Activated CD4-positive, alpha-beta memory T cell treated with anti-CD3 and anti-CD28 coated beads for 36 hours (primary cell): ENCODE data around the gene SLCO2A1. TPM values are rescaled to one million over a fixed set of nuclear protein-coding genes. Genes with fewer than 3 reads are reported as not detected.

Experiments used
- CTCF ChIA-PET: fragments of 350-600 bp; sonication (Branson Sonifier 250); formaldehyde crosslinking; loops from one replicate; lab custom pipeline; 2021; ENCODE audit warnings: antibody characterized with exemption, inconsistent platforms; lab: Charles Lee
- POLR2A ChIA-PET: fragments of 350-600 bp; sonication (Branson Sonifier 250); formaldehyde crosslinking; loops from one replicate; lab custom pipeline; 2021; ENCODE audit warnings: antibody characterized with exemption; lab: Charles Lee
- DNase-seq: peaks from one replicate; pipeline ENCODE4 v3.0.0-alpha.2; 2020
- H3K27ac Mint-ChIP-seq: one replicate; pipeline ENCODE4 v1.8.0; 2021; ENCODE audit warnings: mixed read lengths
- H3K27me3 Mint-ChIP-seq: one replicate; pipeline ENCODE4 v1.8.0; 2021; ENCODE audit warnings: mixed read lengths
- H3K36me3 Mint-ChIP-seq: one replicate; pipeline ENCODE4 v1.8.0; 2021; ENCODE audit warnings: mixed read lengths
- H3K4me1 Mint-ChIP-seq: one replicate; pipeline ENCODE4 v1.8.0; 2021; ENCODE audit warnings: low read depth, mixed read lengths
- H3K4me3 Mint-ChIP-seq: one replicate; pipeline ENCODE4 v1.8.0; 2021; ENCODE audit warnings: mild to moderate bottlenecking, mixed read lengths
- H3K9me3 Mint-ChIP-seq: one replicate; pipeline ENCODE4 v1.8.0; 2021; ENCODE audit warnings: mixed read lengths
- intact Hi-C: fragments of 100-400 bp; cut with micrococcal nuclease; formaldehyde crosslinking; loops from one replicate; pipeline ENCODE4 v1.15.1; 2023
- total RNA-seq, 2 experiments: library from RNA; stranded (reverse); gene quantifications; one replicate each; pipeline ENCODE4 v1.2.3, GENCODE V29; 2021

Gene SLCO2A1
- total RNA-seq, 2 experiments from 2014 or later, result not detected

- POLR2A ChIA-PET, result no interaction called here
- H3K27me3 Mint-ChIP-seq, result no peaks in the 10 kb centered on the region
Observed at GRCh38 chr3:134057654-134058110, 28.0 kb upstream of the SLCO2A1 start.

GRCh38 chr3:134057006-134057653, 27.4 kb upstream of the SLCO2A1 start:
- CTCF ChIA-PET, result interaction anchor here (0.6 kb wide), 1 partner anchor 110 kb away, joined by 3 read pairs; no protein-coding TSS in a partner anchor
- Mint-ChIP-seq H3K4me3 (no peak overlapping the region), H3K27me3 (no peaks in the 10 kb centered on the region), H3K36me3 (no peaks in the 10 kb centered on the region), H3K9me3 (no peaks in the 10 kb centered on the region), H3K27ac (no peak overlapping the region), H3K4me1 (peaks cover 2% of the 10 kb centered on the region)
- no peak for DNase-seq
- POLR2A ChIA-PET, result no interaction called here
- intact Hi-C loops, result no loop called here

More at GRCh38 chr3:134057654-134058110, 28.0 kb upstream of the SLCO2A1 start:
- CTCF ChIA-PET, result interaction anchor here (0.6 kb wide), 1 partner anchor 111 kb away, joined by 3 read pairs; no protein-coding TSS in a partner anchor
- peaks cover 2% of the 10 kb centered on the region for H3K4me1 Mint-ChIP-seq
- intact Hi-C loops, result no loop called here
- H3K9me3 Mint-ChIP-seq, result no peaks in the 10 kb centered on the region
- no peak overlapping the region for H3K4me3 Mint-ChIP-seq
- no peak for DNase-seq
- H3K27ac Mint-ChIP-seq, result no peak overlapping the region
- no peaks in the 10 kb centered on the region for H3K36me3 Mint-ChIP-seq

DNA sequence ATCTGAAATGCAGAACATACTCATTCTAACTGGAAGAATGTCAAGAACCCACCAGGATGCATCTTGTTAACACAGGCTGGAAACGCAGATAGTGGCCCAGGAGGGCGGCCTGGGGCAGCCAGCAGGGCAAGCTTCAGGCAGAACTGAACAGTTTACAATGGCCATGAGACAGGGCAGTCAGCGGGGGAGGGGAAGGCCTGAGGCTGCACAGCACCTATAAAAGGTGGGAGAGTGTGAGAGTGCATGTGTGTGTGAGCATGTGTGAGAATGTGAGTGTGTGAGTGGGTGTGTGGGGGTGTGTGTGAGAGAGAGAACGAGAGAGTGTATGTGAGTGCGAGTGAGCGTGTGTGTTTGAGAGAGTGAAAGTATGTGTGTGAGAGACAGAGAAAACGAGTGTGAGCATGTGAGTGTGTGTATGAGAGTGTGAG, 26.8 kb upstream of the SLCO2A1 start:
- Mint-ChIP-seq H3K36me3 (no peaks in the 10 kb centered on the region), H3K27me3 (no peaks in the 10 kb centered on the region), H3K4me1 (peaks cover 2% of the 10 kb centered on the region), H3K27ac (no peak overlapping the region), H3K4me3 (no peak overlapping the region), H3K9me3 (no peaks in the 10 kb centered on the region)
- POLR2A ChIA-PET, result no interaction called here
- intact Hi-C loops, result no loop called here
- CTCF ChIA-PET, result no interaction called here
- no peak for DNase-seq

DNA sequence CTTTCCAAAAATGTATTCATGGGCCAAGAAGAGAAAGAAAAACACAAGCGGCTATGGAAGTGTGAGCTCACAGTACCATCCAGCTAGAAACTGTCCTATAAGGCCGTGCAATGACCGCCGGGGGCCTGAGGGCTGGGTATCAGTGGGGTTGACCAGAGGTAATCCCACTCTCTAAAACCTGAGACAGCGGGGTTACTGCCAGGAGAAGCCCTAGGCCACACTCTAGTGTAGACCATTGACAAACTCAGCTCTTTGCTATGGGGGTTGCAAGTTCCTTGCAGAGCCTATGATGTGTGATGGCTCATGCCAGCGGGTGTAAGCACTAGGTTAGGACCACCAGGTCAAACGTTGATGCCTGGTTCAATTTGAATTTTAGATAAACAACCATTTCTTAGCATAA, 25.9 kb upstream of the SLCO2A1 start:
- ChIA-PET CTCF (no interaction called here), POLR2A (no interaction called here)

DNA sequence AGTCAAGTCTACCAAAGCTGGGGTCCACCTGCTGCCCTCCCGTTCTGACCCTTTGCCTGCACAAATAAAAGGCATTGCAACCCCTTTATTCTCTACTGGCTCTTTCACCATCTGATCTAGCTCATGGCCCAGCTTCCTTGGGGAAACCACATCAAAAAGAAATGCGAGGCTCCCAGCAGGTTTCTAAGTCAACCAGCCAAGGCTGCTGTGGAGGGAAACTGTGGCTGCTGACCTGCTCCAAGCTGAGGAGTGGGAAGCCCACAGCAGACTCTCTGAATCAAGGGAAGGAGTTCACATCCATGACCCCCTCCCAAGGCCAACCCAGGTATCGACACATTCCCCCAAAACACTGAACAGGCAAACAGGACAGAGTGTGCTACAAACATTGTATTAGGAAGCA, 25.2 kb upstream of the SLCO2A1 start:
- peaks cover 2% of the 10 kb centered on the region for H3K4me1 Mint-ChIP-seq
- no peaks in the 10 kb centered on the region for H3K27me3 Mint-ChIP-seq
- ChIA-PET CTCF (no interaction called here), POLR2A (no interaction called here)
- intact Hi-C loops, result no loop called here
- no peaks in the 10 kb centered on the region for H3K36me3 Mint-ChIP-seq
- H3K9me3 Mint-ChIP-seq, result no peaks in the 10 kb centered on the region
- no peak overlapping the region for H3K27ac Mint-ChIP-seq
- H3K4me3 Mint-ChIP-seq, result no peak overlapping the region
- no peak for DNase-seq

More for the DNA sequence above, 25.9 kb upstream of the SLCO2A1 start:
- H3K36me3 Mint-ChIP-seq, result no peaks in the 10 kb centered on the region
- H3K9me3 Mint-ChIP-seq, result no peaks in the 10 kb centered on the region
- no peaks in the 10 kb centered on the region for H3K27me3 Mint-ChIP-seq
- intact Hi-C loops, result no loop called here
- DNase-seq, result no peak
- no peak overlapping the region for H3K27ac Mint-ChIP-seq
- no peak overlapping the region for H3K4me3 Mint-ChIP-seq
- peaks cover 2% of the 10 kb centered on the region for H3K4me1 Mint-ChIP-seq

GRCh38 chr3:134054231-134054630, 24.5 kb upstream of the SLCO2A1 start:
- Mint-ChIP-seq H3K27ac (no peak overlapping the region), H3K4me3 (no peak overlapping the region), H3K4me1 (peaks cover 2% of the 10 kb centered on the region), H3K36me3 (no peaks in the 10 kb centered on the region), H3K9me3 (no peaks in the 10 kb centered on the region), H3K27me3 (no peaks in the 10 kb centered on the region)
- intact Hi-C loops, result no loop called here
- ChIA-PET POLR2A (no interaction called here), CTCF (no interaction called here)
- no peak for DNase-seq

DNA sequence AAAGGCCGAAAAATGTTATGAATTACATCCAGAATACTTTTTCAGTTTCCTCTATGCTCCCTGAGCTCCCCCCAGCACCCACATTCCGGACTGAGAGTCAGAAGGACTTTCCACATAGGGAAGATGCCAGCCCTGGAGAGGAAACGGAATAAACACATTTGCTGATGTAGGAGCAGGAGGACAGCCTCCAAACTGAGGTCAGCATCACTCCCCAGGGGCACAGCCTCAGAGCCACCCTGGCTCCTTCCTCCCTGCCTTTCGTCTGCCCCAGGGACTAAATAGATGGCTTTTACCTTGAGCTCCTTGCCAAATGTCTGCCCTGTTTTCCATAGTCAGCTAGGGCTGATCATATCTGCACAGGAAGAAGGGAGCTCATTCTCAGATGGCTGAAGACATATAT, 22.6 kb upstream of the SLCO2A1 start:
- POLR2A ChIA-PET, result no interaction called here
- H3K36me3 Mint-ChIP-seq, result no peaks in the 10 kb centered on the region
- no peaks in the 10 kb centered on the region for H3K9me3 Mint-ChIP-seq

GRCh38 chr3:134049676-134050075, 20.0 kb upstream of the SLCO2A1 start:
- ChIA-PET POLR2A (no interaction called here), CTCF (no interaction called here)
- H3K27me3 Mint-ChIP-seq, result no peaks in the 10 kb centered on the region
- H3K9me3 Mint-ChIP-seq, result peaks cover 11% of the 10 kb centered on the region
- intact Hi-C loops, result no loop called here
- DNase-seq, result no peak
- no peaks in the 10 kb centered on the region for H3K4me1 Mint-ChIP-seq
- no peak overlapping the region for H3K4me3 Mint-ChIP-seq
- no peak overlapping the region for H3K27ac Mint-ChIP-seq
- H3K36me3 Mint-ChIP-seq, result no peaks in the 10 kb centered on the region

More for the DNA sequence above, 22.6 kb upstream of the SLCO2A1 start:
- Mint-ChIP-seq H3K4me3 (no peak overlapping the region), H3K4me1 (peaks cover 2% of the 10 kb centered on the region), H3K27ac (no peak overlapping the region), H3K27me3 (no peaks in the 10 kb centered on the region)
- CTCF ChIA-PET, result no interaction called here
- intact Hi-C loops, result no loop called here
- no peak for DNase-seq

DNA sequence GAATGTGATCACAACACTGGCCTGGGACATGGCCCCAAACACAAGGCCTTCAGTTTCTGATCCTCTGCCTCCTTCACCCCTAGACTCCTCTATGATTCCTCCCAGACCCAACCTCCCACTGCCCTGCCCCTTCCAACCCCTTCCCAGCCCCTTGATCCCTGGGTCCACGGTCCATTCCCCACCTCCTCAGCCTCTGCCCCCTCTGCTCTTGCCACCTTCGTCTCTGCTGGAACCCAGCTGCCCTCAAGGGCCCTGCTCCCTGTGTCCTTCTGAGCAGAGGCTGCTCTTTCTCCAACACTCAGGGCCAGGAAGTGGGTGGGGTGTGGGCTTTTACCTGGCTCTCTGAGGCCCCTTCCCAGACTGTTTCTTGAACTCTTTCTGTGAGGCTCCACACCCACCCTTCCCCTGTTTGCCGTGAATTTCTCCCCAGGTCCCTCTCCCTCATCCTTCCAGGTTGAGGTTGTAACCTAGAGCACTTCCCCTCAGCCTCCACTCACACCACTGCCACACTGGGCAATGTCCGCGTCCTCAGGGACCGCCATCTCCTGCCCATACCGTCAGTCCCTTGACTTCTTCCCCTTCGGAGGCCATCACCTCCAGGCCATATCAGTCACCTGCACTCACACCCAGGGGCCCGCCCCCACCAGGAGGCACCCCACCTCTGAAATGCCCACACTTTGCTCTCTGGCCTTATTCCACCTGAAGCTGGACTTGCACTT, 18.7 kb upstream of the SLCO2A1 start:
- H3K4me1 Mint-ChIP-seq, result no peaks in the 10 kb centered on the region
- no peaks in the 10 kb centered on the region for H3K36me3 Mint-ChIP-seq
- CTCF ChIA-PET, result no interaction called here
- peaks cover 12% of the 10 kb centered on the region for H3K9me3 Mint-ChIP-seq
- H3K27ac Mint-ChIP-seq, result no peak overlapping the region
- H3K4me3 Mint-ChIP-seq, result no peak overlapping the region
- POLR2A ChIA-PET, result no interaction called here
- DNase-seq, result no peak
- no peaks in the 10 kb centered on the region for H3K27me3 Mint-ChIP-seq
- intact Hi-C loops, result no loop called here

DNA sequence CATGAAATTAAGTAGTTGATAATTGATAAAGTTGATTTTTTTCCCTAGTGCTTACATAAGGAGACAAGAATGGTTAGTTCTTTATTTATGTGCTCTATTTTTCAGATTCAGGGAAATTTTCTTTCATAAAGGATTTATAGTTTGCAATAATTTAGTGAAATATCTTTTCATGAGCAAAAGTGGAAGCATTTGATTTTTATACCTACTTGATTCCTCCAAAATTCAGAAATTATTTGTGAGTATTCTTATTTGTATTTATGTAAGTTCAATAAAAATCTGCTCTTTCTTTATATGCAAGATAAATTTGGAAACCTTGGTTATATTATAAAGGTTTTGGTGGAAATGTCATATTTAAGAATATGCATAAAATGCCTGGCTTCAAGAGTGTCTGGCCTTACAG, 14.7 kb upstream of the SLCO2A1 start:
- CTCF ChIA-PET, result no interaction called here
- H3K27me3 Mint-ChIP-seq, result peaks cover 2% of the 10 kb centered on the region
- H3K4me1 Mint-ChIP-seq, result no peaks in the 10 kb centered on the region
- peaks cover 12% of the 10 kb centered on the region for H3K9me3 Mint-ChIP-seq
- intact Hi-C loops, result no loop called here
- no peak overlapping the region for H3K4me3 Mint-ChIP-seq
- POLR2A ChIA-PET, result no interaction called here
- no peak overlapping the region for H3K27ac Mint-ChIP-seq
- H3K36me3 Mint-ChIP-seq, result no peaks in the 10 kb centered on the region
- no peak for DNase-seq

DNA sequence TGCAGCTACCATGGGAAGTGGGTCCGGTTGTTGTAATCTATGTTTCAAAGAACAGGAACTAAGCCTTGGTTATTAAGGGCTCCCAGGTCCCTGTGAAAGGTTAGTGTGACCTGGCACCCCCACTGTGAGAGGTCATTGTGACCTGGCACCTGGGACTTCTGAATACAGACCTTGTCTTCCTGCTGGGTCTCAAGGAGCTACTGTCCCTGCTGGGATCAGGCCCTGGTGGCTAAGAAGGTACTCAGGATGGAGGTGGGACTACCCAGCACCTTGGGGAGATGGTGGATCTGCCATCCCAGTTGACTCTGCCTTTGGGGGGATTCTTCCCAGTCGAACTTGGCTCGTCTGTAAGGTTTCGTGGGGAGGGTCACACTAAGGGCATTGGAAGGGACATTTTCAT, 10.3 kb upstream of the SLCO2A1 start:
- Mint-ChIP-seq H3K27ac (no peak overlapping the region), H3K27me3 (peaks cover 4% of the 10 kb centered on the region), H3K36me3 (no peaks in the 10 kb centered on the region), H3K4me1 (no peaks in the 10 kb centered on the region), H3K4me3 (no peak overlapping the region), H3K9me3 (peaks cover 5% of the 10 kb centered on the region)
- ChIA-PET POLR2A (no interaction called here), CTCF (no interaction called here)
- DNase-seq, result no peak
- intact Hi-C loops, result no loop called here

DNA sequence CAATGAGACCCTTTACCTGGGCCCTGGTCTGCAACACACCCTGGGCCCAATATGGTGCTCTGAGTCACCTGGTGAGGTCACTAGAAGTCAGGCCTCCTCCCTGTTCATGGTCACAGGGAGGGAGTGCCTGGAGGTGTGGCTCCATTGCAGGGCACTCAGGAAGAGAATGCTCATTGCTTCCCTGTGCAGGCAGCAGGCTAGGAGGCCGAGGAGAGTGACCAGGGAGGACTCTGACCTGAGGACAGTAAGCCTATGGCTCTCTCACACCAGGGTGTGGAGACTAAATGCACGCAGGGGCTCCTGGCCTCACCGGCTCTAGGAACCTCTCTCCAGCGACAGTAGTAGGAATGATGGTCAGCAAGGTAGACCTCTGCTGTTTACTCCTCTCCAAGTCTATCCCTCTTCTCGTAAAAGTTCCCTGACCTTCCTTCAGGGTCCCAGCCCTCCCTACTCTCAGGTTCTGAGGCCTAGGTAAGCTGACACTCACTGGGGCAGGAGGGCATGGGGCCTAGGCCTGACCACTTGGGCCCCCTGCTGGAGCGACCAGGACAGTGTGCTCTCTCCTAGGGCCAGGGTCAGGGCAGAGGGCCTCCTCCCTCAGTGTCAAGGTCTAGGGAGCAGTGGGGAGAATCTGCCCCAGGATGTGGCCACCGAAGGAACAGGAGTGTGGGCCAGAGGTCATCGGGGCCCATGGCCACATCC, 9.6 kb upstream of the SLCO2A1 start:
- Mint-ChIP-seq H3K27ac (no peak overlapping the region), H3K4me3 (no peak overlapping the region), H3K27me3 (peaks cover 4% of the 10 kb centered on the region), H3K36me3 (no peaks in the 10 kb centered on the region), H3K9me3 (no peaks in the 10 kb centered on the region), H3K4me1 (no peaks in the 10 kb centered on the region)
- POLR2A ChIA-PET, result no interaction called here
- CTCF ChIA-PET, result no interaction called here
- intact Hi-C loops, result no loop called here
- DNase-seq, result no peak
